GM21515 (cell line): ENCODE measurements around the gene ERBIN.
"Not testable (repeated sequence)": the region's sequence is repeated elsewhere in the genome, so short reads cannot be mapped to it uniquely, and the experiment has no call there.

ENCODE experiments used
- ATAC-seq: cut with Tn5 transposase; IDR thresholded peaks from one replicate; pipeline ENCODE4 v1.9.1; 2021; ENCODE audit not compliant: unreplicated experiment

The ERBIN gene

GRCh38 chr5:65916636-65917035 lies 9.7 kb upstream of the ERBIN start:
- no peak for ATAC-seq

- ATAC-seq: no peak
Measured at GRCh38 chr5:65919773-65920172, 6.6 kb upstream of the ERBIN start.

GRCh38 chr5:65923339-65923738 lies 3.0 kb upstream of the ERBIN start:
- ATAC-seq: no peak

- no peak for ATAC-seq
Measured at GRCh38 chr5:65924366-65925043, 1.9 kb upstream of the ERBIN start.

GRCh38 chr5:65925044-65925600 lies 1.3 kb upstream of the ERBIN start:
- ATAC-seq: peak; percentile 62

GRCh38 chr5:65925601-65926275 lies 637 bp upstream of the ERBIN start:
- peak; percentile 66 for ATAC-seq

GRCh38 chr5:65926893-65927292 lies 518 bp downstream of the ERBIN start:
- ATAC-seq: no peak

GRCh38 chr5:65927503-65928321 lies 1.3 kb downstream of the ERBIN start:
- peak; percentile 27 for ATAC-seq

- no peak for ATAC-seq
Measured at GRCh38 chr5:65928322-65928752, 2.0 kb downstream of the ERBIN start.

- ATAC-seq: no peak
Measured at GRCh38 chr5:65928860-65929259, 2.5 kb downstream of the ERBIN start.

GRCh38 chr5:65932676-65933075 lies 6.3 kb downstream of the ERBIN start:
- no peak for ATAC-seq

GRCh38 chr5:65933295-65933694 lies 6.9 kb downstream of the ERBIN start:
- ATAC-seq: no peak

- ATAC-seq: peak; percentile 75
Measured at GRCh38 chr5:65938256-65938655, 11.9 kb downstream of the ERBIN start.

GRCh38 chr5:65943771-65944170 lies 17.4 kb downstream of the ERBIN start:
- no peak for ATAC-seq

- no peak for ATAC-seq
Measured at GRCh38 chr5:65946198-65946745, 19.9 kb downstream of the ERBIN start.

- ATAC-seq: no peak
Measured at GRCh38 chr5:65948115-65948747, 21.9 kb downstream of the ERBIN start.

- no peak for ATAC-seq
Measured at GRCh38 chr5:65951330-65951729, 25.0 kb downstream of the ERBIN start.

GRCh38 chr5:65952259-65952658 lies 25.9 kb downstream of the ERBIN start:
- no peak for ATAC-seq

GRCh38 chr5:65954200-65954599 lies 27.8 kb downstream of the ERBIN start:
- ATAC-seq: no peak

GRCh38 chr5:65955746-65956145 lies 29.4 kb downstream of the ERBIN start:
- no peak for ATAC-seq

GRCh38 chr5:65957703-65958102 lies 31.3 kb downstream of the ERBIN start:
- ATAC-seq: not testable (repeated sequence)
